Activated T-helper 9 cell treated with anti-CD3 and anti-CD28 coated beads, Interleukin-2, amount 50 U/mL, for 16 hours (primary cell): ENCODE results near the gene NLGN4Y.
"Not testable (repeated sequence)": the region's sequence is repeated elsewhere in the genome, so short reads cannot be mapped to it uniquely, and the experiment has no call there.

Experiments used
- DNase-seq: peaks from one replicate; pipeline ENCODE4 v3.0.0-alpha.2; 2020; ENCODE audit warnings: low read depth

NLGN4Y gene

DNA sequence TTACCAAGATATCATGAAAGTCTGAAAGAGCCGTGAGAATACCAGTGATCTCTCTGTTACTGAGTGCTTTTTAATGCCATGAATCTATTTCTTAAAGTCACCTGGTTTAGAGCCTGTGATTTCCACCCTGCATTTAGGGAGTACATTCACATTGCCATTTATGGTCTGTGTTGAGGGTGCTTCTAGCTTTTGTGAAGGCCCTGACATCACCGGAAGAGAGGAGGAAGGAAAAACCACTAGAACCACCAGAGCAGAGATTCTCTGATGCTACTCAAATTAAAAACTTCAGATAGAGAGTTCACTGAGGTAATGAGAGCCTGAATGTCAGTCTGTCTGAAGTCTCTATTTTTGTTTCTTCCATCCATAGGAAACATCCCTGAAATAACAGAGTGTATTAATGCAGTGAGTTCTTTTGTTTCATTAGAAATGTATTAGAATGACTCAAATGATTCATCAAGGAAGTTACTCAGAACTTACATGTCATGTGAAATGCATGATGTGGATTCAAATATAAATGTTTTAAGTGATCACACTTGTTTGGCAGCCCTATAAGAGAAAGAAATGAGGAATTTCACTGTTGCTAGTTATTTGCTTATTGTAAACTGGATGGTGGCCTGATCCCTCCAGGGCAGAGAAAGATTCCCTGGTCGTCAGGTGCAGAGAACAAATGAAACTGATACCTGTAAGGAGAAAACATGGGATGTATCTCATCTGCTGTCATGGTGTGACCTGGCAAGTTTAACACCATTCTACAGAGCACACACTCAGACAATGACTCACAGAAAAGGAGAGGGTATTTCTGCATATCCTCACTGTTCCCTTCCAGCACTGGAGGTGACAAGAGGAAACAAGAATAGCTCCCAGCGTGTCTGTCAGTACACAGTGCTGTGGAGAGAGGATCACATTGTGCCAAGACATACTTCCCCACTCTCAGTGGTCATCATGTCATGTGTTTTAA is 310.1 kb downstream of the NLGN4Y start:
- no peak for DNase-seq

DNA sequence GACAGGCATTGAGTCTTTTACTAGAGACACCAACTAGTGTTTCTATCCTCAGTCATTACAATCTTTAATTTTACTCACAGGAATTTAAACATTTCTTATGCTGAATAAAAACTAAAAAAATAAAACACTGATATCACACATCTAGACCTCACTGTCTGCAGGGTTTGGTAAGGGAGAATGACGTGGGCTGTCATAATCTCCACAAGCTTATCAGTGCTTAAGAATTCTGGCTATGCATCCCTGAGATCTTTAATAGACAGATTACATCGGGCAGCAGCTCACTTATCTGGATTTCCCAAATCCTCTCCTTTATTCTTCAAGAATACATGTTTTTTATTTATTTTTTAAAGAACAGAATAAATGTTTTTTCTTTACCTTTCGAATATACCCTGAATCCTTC is 313.1 kb downstream of the NLGN4Y start:
- no peak for DNase-seq

DNA sequence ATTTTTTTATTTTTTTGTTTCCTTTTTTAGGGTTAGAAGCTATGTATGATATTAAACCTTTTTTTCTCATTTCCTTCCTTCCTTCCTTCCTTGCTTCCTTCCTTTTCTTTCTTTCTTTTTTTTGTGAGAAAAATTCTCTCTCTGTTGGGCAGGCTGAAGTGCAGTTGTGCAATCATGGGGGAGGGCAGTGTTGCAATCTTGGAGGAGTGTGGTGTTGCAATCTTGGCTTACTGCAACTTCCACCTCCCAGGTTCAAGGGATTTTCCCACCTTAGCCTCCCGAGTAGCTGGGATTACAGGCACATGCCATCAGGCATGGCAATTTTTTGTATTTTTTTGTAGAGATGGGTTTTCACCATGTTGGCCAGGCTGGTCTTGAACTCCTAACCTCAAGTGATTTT is 326.4 kb downstream of the NLGN4Y start:
- no peak for DNase-seq

DNA sequence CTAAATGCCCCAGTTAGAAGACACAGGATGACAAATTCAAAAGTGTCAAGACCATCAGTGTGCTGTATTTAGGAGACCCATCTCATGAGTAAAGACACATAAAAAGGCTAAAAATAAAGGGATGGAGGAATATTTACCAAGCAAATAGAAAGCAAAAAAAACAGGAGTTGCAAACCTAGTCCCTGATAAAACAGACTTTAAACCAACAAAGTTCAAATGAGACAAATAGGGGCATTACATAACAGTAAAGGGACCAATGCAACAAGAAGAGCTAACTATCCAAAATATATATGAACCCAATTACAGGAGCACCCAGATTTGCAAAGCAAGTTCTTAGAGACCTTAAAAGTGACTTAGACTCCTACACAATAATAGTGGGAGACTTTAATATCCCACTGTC is 336.1 kb downstream of the NLGN4Y start:
- DNase-seq: no peak

DNA sequence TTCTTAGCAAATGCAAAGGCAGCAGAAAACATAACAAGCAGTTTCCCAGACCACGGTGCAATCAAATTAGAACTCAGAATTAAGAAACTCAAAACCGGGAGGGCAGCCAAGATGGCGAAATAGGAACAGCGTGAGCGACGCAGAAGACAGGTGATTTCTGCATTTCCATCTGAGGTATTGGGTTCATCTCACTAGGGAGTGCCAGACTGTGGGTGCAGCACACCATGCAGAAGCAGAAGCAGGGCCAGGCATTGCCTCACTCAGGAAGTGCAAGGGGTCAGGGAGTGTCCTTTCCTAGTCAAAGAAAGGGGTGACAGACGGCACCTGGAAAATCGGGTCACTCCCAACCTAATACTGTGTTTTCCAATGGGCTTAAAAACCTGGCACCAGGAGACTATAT is 336.7 kb downstream of the NLGN4Y start:
- DNase-seq: not testable (repeated sequence)

DNA sequence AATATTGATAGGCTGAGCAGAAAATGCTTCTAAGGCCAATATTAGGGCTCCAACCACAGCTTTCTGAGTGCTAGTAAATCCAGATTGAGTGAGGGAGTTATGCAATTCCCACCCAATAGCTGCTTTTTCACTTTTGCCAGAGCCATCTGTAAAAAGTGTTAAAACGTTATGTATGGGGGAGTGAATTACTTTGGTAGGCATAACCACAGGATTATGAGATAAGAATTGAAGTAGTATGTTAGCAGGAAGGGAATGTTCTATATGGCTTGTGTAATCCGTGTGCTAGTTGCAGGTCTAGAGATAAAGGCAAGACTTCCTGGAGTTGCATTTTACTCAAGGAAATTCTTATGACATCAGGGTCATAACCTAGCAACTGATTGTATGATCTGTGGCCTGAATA is 347.6 kb downstream of the NLGN4Y start:
- no peak for DNase-seq
